Right lobe of liver (tissue), 6 donors: Measurements from ENCODE around the gene MYO7B. TPM values are rescaled to one million over a fixed set of nuclear protein-coding genes. Genes with fewer than 3 reads are reported as not detected.
A peak's percentile ranks its signal among the peaks of the same experiment; 100 is the strongest.

Experiments used
- ATAC-seq, 4 donors: fragments of 200-7000 bp; cut with Tn5 transposase; one replicate each; pipeline ENCODE4 v1.9.1; 2020; ENCODE audit warnings: mild to moderate bottlenecking in 4 of 4, moderate library complexity in 4 of 4
- DNase-seq, 3 donors: peaks; one replicate each; pipeline ENCODE4 v3.0.0-alpha.2; 2020
- H3K27ac ChIP-seq, 3 donors: fragments of 200-600 bp; one replicate each; pipeline ENCODE4 v1.8.0; 2022
- H3K27me3 ChIP-seq, 2 donors: fragments of 200-600 bp; one replicate each; pipeline ENCODE4 v1.8.0; 2022
- H3K36me3 ChIP-seq, 4 donors: fragments of 200-600 bp; sonication (generic) in 1 of 4; one replicate each; pipeline versions ENCODE4 v1.5.1 to v1.8.0; 2017 to 2022; ENCODE audit warnings: control low read depth in 1 of 4
- H3K4me1 ChIP-seq, 4 donors: fragments of 200-600 bp; sonication (generic) in 1 of 4; one replicate each; pipeline versions ENCODE4 v1.5.1 to v1.8.0; 2017 to 2022; ENCODE audit warnings: control low read depth in 1 of 4
- H3K4me3 ChIP-seq, 3 donors: fragments of 200-600 bp; one replicate each; pipeline ENCODE4 v1.8.0; 2022
- H3K9me3 ChIP-seq, 4 donors: fragments of 200-600 bp; sonication (generic) in 1 of 4; one replicate each; pipeline versions ENCODE4 v1.5.1 to v1.8.0; 2017 to 2022; ENCODE audit warnings: control low read depth in 1 of 4
- CTCF ChIP-seq, 4 donors: fragments of 200-600 bp in 3 of 4; fragments of 450-650 bp in 1 of 4; IDR thresholded peaks; one replicate each; pipeline versions ENCODE4 v1.5.1 to v1.8.0; 2016 to 2022; ENCODE audit warnings: antibody characterized with exemption in 4 of 4, mild to moderate bottlenecking in 2 of 4
- POLR2A ChIP-seq: fragments of 450-650 bp; IDR thresholded peaks from one replicate; pipeline ENCODE4 v1.6.1; 2017; ENCODE audit warnings: antibody characterized with exemption, mild to moderate bottlenecking
- WGBS: methylation state at CpG from one replicate; pipeline ENCODE4 v1.1.6; 2018; ENCODE audit warnings: low coverage, low lambda C conversion rate; ENCODE audit not compliant: insufficient coverage; ENCODE audit errors: missing lambda C conversion rate; 5-methylcytosine and 5-hydroxymethylcytosine counted together
- intact Hi-C, 2 donors: fragments of 100-400 bp; cut with DNase I; formaldehyde crosslinking; loops; one replicate each; pipeline versions ENCODE4 v1.11.2 to v1.14.1; 2022
- total RNA-seq, 6 experiments: library from RNA; depleted of rRNA in 2 of 6; stranded (reverse); fragments of >200 nt in 2 of 6; fragmentation: NEBNext Ultra II Directional in 3 of 6; extraction: Animal tissue kit (Norgen Biotek cat#: 25700) in 3 of 6; gene quantifications; one replicate each; pipeline versions ENCODE4 v1.1.0 to v1.2.4, GENCODE V29; 2016 to 2023
- donor health status: DM: no; HTN: yes; CAD: no.
- donor health status: DM: no; HTN: no; CAD: no.
- donor health status: DM: no; HTN: no; CAD: no.
- donor health status: DM: no; HTN: yes; CAD: no.
- donor health status: DM: no; HTN: yes; CAD: no.

Gene MYO7B
- total RNA-seq, 6 experiments from 2014 or later: 0.21 to 2.7 (median 0.37) TPM; not detected in 1

GRCh38 chr2:127607399-127607908, 72.0 kb downstream of the MYO7B start:
- no peak overlapping the region for H3K4me3 ChIP-seq
- H3K36me3 ChIP-seq: no peaks in the 10 kb centered on the region
- TF ChIP-seq CTCF (IDR thresholded peaks at IDR 0.05): no peak
- TF ChIP-seq POLR2A: no peak
- intact Hi-C loops: no loop called here
- no peak overlapping the region for H3K27ac ChIP-seq
- no peaks in the 10 kb centered on the region for H3K27me3 ChIP-seq
- no peak for ATAC-seq
- H3K9me3 ChIP-seq: no peaks in the 10 kb centered on the region
- no peak for DNase-seq
- 89% methylated on average over 4 of the region's 9 CpGs for WGBS
- no peaks in the 10 kb centered on the region for H3K4me1 ChIP-seq

- Histone ChIP-seq H3K4me3 (no peak overlapping the region), H3K27ac (no peak overlapping the region), H3K36me3 (no peaks in the 10 kb centered on the region), H3K9me3 (no peaks in the 10 kb centered on the region), H3K27me3 (no peaks in the 10 kb centered on the region), H3K4me1 (no peaks in the 10 kb centered on the region)
- ATAC-seq (no peak), DNase-seq (peak in 2 of 3 donors; percentile 10 to 44)
- intact Hi-C loops: no loop called here
- no peak for TF ChIP-seq POLR2A
- no peak for TF ChIP-seq CTCF (IDR thresholded peaks at IDR 0.05)
- 59% methylated on average over 3 of the region's 25 CpGs for WGBS
These were observed 72.9 kb downstream of the MYO7B start for GRCh38 chr2:127608061-127609030.

- no peak for ATAC-seq
- intact Hi-C loops: no loop called here
- Histone ChIP-seq H3K27ac (no peak overlapping the region), H3K4me3 (no peak overlapping the region), H3K4me1 (no peaks in the 10 kb centered on the region), H3K27me3 (no peaks in the 10 kb centered on the region), H3K9me3 (no peaks in the 10 kb centered on the region), H3K36me3 (no peaks in the 10 kb centered on the region)
- peak in 1 of 3 donors; percentile 7 for DNase-seq
- TF ChIP-seq CTCF (IDR thresholded peaks at IDR 0.05): no peak
- no peak for TF ChIP-seq POLR2A
- WGBS: 81% methylated on average over 9 of the region's 24 CpGs
These were observed 73.7 kb downstream of the MYO7B start for GRCh38 chr2:127609031-127609751.

DNA sequence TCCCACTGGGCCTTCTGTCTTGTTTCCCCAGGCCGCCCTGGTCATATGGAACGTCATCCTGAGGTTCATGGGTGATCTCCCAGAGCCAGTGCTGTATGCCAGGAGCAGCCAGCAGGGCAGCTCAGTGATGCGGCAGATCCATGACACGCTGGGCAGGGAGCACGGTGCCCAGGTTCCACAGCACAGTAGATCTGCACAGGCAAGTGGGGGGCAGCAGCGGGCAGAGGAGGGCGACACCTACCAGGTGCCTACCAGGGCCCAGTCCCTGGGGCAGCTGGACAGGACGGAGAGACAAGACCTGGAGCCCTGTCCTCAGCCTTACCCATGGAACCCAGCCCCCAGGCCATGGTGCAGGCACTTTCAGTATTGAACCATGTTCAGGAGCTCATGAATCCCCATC, 74.3 kb downstream of the MYO7B start:
- Histone ChIP-seq H3K9me3 (no peaks in the 10 kb centered on the region), H3K4me1 (no peaks in the 10 kb centered on the region), H3K36me3 (no peaks in the 10 kb centered on the region), H3K27me3 (no peaks in the 10 kb centered on the region), H3K4me3 (no peak overlapping the region), H3K27ac (no peak overlapping the region)
- ATAC-seq (no peak), DNase-seq (peak in 2 of 3 donors; percentile 14 to 28)
- WGBS: no CpG with 5 or more reads among the region's 8 CpGs
- intact Hi-C loops: no loop called here
- TF ChIP-seq CTCF (IDR thresholded peaks at IDR 0.05) (no peak), POLR2A (no peak)
